AML-193 (cell line): Measurements from ENCODE around the gene KLC3.
"Not testable (repeated sequence)": the region's sequence is repeated elsewhere in the genome, so short reads cannot be mapped to it uniquely, and the experiment has no call there.

Experiments
- DNase-seq, 2 experiments: peaks; one replicate each; lab custom pipeline; 2025; lab: John Stamatoyannopoulos, UW

Gene KLC3

DNA sequence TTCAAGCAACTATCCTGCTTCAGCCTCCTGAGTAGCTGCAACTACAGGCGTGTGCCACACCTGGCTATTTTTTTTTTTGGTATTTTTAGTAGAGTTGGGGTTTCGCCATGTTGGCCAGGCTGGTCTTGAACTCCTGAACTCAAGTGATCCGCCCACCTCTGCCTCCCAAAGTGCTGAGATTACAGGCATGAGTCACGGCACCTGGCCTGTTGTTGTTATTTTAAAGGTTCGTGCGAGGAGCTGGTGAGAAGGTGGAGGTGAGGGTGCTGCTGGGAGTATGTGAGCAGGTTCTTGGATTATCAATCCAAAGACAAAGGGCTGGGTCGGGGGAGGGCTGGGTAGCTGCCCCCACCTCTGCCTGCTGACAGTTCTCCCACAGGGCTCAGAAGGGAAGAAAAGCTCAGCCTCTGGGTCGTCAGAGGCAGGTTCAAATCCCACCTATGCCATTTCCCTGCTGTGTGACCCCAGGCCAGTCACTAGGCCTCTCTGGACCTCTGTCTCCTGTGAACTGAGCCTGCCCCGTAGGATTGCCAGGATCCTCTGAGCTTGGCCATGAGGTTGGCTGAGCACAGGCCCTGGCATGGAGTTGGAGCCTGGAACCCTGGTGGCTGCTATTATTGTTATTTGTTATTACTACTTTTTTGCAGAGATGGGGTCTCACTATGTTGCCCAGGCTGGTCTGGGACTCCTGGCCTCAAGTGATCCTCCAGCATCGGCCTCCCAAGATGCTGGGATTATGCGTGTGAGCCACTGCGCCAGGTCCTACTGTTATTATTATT is 19.4 kb upstream of the KLC3 start:
- DNase-seq: no peak

DNA sequence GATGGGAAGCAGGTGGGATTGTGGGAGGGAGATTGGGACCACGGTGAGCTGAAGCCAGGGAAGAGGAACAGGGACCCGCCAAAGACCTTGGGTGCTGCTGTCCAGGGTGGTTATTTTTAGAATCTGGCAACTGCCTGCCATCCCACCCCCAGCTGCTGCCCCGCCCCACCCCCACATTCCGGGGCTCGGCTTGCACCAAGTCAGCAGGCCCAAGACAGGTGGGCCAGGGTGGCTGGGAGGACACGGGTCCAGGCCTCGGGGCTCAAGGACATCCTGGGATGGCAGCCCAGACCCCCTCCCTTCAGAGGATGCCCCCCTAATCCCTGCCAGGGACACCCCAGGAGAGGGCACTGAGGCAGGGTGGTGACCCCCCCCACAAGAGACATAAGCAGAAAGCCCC is 18.7 kb upstream of the KLC3 start:
- no peak for DNase-seq

DNA sequence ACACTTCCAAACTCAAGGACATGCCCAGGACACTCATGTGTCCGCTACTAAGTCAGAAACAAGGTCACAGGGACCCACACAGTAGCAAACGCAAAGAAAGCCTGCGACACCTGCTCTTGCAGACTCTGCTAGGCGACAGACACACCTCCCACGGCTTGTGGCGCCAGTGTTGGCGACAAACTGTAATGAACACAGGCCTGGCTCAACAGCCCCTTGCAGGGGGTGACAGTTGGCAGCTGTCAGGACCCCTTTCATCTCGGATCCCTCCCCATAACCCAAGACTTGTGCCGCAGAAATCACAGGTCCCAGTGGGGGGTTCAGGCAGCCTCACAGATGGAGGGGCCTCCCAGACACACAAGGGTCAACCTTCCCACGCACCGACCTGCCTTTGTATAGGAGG is 18.2 kb upstream of the KLC3 start:
- no peak for DNase-seq

- no peak for DNase-seq
Measured at GRCh38 chr19:45322744-45323281, 17.7 kb upstream of the KLC3 start, which contains the start of gene CKM. TSS of gene CKM (minus strand) at chr19:45322875. CDS start at chr19:45319713, 3,162 bp downstream.

DNA sequence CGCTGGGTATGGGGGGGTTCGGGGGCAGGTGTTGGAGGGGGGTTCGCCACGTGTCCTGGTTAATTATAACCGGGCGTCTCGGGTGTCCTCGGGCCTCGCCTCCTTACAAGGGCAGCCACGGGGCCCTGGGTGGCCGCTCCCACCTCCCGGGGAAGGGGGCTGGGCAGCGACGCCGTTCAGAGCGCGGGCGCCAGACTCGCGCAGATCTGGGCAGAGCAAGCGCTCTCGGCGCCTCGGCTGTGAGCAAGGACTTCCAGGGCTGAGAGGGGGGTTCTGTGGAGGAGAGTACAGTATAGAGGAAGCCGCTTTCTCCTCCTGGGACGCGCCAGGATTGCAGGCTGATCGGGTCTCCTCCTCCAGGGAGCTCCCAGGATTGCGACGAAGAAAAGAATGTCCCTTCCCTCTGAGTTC is 16.9 kb upstream of the KLC3 start:
- DNase-seq: no peak

GRCh38 chr19:45324349-45324907 is 16.1 kb upstream of the KLC3 start:
- no peak for DNase-seq

GRCh38 chr19:45327404-45328143 is 13.0 kb upstream of the KLC3 start:
- no peak for DNase-seq

DNA sequence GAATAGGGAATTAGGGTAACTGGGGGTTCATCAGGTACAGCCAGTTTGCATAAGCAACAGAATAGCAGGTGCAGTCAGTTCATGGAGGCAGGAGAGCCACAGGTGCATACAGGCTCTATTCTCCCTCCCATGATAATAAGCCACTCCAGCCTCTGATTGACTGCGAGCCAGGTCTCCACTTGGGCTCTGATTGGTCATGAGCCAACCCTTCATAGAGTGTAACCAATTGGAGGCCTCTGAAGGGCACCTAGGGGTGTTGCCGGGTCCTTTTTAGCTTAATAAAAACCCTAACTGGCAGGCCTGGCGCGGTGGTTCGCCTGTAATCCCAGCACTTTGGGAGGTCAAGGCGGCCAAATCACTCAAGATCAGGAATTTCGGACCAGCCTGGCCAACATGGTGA is 9.1 kb upstream of the KLC3 start:
- DNase-seq: no peak

GRCh38 chr19:45333609-45334303 is 6.8 kb upstream of the KLC3 start:
- no peak for DNase-seq

GRCh38 chr19:45334881-45335280 is 5.7 kb upstream of the KLC3 start:
- not testable (repeated sequence) for DNase-seq

DNA sequence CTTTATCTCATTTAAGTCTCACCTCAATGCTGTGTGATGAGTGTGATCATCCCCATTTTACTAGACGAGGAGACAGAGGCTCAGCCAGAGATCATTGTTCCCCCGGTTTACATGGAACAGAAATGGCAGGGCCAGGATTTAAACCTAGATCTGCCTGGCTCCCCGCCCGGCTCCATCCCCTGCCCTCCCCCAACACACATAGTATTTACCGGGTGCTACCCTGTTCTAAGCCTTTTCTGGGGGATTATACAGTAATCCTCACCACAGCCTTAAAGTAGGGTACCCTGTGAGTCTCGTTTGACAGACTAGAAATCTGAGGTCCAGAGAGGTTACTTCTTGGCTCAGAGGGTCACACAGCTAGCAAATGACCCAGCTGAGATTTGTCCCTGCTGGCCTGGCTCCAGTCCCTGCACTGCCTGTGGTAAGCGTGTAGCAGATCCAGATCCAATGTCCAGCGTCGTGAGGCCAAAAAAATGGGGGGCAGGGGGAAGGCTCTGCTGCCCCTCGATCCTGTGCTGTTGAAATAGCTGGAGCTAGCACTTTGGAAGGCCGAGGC is 3.8 kb upstream of the KLC3 start:
- no peak for DNase-seq

GRCh38 chr19:45339629-45340028 is 921 bp upstream of the KLC3 start:
- no peak for DNase-seq

DNA sequence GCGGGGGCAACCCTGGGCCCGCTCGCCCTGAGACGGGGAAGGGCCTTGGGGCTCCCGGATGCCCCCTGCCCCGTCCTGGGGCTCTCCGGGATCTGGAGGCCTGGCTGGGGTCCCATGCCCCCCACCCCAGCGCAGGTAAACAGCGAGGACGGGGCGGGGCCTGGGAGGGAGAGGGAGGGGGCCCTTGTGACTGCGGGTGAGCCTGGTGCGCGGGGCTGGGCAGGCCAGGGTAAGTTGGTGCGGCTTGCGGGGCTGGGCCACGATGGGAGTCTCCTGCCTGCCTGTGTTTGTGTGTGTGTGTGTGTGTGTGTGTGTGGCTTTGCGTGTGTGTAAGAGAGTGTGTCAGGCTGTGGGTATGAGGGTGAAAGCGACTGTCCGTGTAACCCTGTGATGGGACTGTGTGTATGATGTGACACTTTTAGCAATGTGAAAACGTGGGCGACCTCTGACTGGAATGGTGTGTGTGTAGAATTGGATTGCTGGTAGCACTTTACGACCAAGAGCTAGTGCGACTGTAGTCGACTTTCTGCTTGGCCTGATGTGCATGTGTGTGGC is 426 bp downstream of the KLC3 start:
- DNase-seq: no peak

GRCh38 chr19:45342911-45343310 is 2.4 kb downstream of the KLC3 start:
- no peak for DNase-seq

DNA sequence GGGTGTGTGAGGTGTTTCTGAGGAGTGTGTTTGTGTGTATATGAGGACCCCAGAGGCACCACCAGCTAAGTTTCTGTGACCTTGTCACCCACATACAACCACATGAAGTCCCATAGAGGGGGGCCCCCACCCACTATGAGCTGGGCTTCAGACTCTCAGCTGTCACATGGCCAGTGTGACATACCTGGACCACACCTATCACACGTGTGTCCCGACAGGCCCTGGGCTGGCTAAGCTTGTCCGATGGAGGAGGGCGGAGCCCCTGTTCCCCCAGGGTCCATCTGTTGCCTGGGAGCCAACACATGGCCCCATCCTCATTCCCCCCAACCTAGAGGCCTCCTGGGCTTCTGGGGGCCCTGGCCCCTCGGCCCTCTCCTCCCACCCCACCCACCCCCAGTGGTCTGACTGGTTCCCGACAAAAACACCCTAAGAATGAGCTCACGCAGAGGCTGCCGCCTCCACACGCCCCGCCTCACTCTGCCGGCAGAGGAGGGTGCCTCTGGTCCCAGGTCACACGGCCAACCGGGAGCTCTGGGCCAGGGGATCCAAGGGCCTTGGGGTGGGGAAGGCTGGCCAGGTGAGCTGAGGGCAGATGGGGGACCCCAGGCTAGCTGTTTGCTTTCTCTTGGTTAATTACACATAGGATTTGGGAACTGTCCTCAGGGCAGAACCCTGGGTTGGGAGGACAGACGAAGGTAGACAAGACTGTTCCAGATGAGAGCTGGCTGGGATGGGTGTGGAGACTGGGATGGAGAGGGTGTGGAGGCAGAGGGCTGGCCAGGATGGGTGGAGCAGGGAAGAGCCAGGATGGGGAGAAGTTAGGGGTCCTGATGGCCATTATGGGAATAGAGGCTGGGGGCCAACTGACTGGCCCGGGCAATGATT is 4.3 kb downstream of the KLC3 start:
- DNase-seq: no peak

DNA sequence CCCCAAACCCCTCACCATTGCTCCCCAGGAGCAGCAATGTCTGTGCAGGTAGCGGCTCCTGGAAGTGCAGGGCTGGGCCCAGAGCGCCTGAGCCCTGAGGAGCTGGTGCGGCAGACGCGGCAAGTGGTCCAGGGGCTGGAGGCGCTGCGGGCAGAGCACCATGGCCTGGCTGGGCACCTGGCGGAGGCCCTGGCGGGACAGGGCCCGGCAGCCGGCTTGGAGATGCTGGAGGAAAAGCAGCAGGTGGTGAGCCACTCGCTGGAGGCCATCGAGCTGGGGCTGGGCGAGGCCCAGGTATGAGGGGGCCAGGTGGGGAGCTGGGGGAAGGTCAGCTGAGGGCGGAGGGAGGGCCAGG is 4.9 kb downstream of the KLC3 start:
- no peak for DNase-seq

- no peak for DNase-seq
Measured at GRCh38 chr19:45346449-45346848, 5.9 kb downstream of the KLC3 start.

- DNase-seq: no peak
Measured at GRCh38 chr19:45347570-45348366, 7.2 kb downstream of the KLC3 start.

- no peak for DNase-seq
Measured at GRCh38 chr19:45348367-45349125, 8.0 kb downstream of the KLC3 start.
